Tongue (tissue), 2 donors: ENCODE results near the gene ABLIM2. TPM values are rescaled to one million over a fixed set of nuclear protein-coding genes. Genes with fewer than 3 reads are reported as not detected.

Experiments
- DNase-seq: peaks from one replicate; pipeline ENCODE4 v3.0.0-alpha.2; 2015
- total RNA-seq: library from RNA; depleted of rRNA; stranded (reverse); fragments of >200 nt; gene quantifications from one replicate; pipeline ENCODE4 v1.2.3, GENCODE V29; 2014

ABLIM2 gene
- total RNA-seq, 1 donor from 2014 or later: 44.2 TPM

- DNase-seq: no peak
Observed at GRCh38 chr4:8103421-8104390, 54.9 kb downstream of the ABLIM2 start.

GRCh38 chr4:8102831-8103230, 55.8 kb downstream of the ABLIM2 start:
- DNase-seq: no peak

- no peak for DNase-seq
Observed at GRCh38 chr4:8102076-8102355, 56.6 kb downstream of the ABLIM2 start.

- peak; percentile 85 for DNase-seq
Observed at GRCh38 chr4:8101213-8102075, 57.2 kb downstream of the ABLIM2 start.

DNA sequence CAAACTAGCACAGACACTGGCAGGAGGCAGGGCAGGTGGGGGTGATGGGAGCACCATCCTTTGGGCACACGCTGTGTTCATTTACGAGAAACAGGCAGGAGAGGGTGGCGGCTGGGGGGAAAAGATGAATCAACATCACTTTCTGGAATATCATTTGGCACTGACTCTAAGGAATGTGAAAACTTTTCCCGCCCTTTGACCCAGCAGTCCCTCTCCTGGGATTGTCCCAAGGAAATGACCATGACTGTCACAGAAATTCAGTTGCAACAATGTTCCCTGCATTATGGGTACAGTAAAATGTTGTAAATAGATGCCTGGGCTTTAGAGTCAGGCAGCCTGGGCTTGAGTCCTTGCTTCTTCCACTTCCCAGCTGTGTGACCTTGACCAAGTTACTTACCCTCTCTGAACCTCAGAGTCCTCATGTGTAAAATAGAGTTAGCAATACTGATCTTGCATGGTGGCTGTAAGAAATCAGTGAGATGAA, 58.6 kb downstream of the ABLIM2 start:
- DNase-seq: no peak

DNA sequence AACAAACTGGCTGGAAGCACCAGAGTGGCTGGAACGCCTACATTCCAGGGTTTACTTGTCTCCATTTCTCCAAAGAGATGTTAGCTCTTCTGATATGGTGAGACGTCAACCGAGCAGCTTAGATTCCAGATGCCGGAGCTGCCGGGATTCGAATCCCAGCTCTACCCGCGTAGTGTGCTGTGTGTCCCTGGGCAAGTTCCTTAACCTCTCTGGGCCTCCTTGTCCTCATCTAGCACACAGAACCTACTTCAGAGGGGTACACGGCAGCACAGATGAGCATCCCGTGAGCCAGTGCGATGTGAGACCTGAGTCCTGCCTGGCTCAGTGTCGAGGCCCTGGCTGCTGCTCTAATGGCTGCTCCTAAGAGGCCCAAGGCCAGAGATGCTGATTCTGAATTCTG, 60.1 kb downstream of the ABLIM2 start:
- DNase-seq: no peak

- DNase-seq: no peak
Observed at GRCh38 chr4:8097721-8098345, 60.8 kb downstream of the ABLIM2 start.

GRCh38 chr4:8097141-8097541, 61.5 kb downstream of the ABLIM2 start:
- DNase-seq: no peak

DNA sequence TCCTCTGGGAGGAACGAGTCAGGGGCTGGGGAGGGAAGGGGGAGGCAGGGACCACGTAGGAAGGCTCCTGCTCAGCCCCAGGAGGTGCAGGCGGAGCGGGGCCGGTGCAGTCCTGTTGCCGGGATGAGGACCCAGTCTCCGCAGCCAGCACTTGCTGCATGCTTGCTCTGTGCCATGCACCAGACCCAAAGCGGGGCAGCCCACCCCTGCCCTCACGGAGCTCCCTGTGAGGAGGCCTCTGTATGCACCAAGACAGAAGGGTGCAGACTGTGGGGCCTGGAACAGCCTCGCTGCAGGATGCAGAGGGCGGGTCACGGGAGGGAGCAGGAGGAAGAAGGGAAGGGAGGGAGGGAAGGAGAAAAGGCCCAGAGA, 61.9 kb downstream of the ABLIM2 start:
- no peak for DNase-seq

DNA sequence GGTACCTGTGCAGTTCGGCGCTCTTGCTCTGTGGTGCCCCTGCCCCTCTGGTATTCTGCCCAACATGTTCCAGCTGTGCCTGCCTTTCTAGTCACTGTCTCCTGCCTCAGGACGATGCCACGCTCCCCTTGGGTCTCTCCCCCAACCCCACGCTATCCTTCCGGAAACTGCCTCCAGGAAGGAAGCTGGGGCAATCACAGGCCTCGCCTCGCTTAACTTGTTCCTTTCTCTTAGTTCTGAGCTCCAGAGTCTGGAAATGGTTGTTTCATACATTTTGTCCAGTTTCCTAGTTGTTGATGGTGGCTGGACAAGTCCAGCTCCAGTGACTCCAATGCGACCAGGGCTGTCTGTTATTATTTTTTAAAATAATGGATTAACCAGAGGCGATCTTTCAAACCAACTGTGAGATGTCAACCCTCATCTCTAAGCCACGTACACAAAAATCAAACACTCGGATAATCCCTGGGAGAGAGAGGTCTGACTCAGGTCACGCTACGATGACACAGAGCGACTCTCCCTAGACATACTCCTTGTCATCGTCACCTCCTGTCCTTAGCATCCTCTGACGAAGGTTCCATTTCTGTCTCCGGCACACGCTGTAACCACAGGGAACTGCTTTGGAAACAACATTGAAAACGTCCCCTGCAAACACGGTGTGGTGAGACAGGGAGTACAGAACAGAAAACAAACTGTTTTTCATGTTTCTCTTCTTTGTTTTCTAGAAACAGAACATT, 62.5 kb downstream of the ABLIM2 start:
- no peak for DNase-seq

DNA sequence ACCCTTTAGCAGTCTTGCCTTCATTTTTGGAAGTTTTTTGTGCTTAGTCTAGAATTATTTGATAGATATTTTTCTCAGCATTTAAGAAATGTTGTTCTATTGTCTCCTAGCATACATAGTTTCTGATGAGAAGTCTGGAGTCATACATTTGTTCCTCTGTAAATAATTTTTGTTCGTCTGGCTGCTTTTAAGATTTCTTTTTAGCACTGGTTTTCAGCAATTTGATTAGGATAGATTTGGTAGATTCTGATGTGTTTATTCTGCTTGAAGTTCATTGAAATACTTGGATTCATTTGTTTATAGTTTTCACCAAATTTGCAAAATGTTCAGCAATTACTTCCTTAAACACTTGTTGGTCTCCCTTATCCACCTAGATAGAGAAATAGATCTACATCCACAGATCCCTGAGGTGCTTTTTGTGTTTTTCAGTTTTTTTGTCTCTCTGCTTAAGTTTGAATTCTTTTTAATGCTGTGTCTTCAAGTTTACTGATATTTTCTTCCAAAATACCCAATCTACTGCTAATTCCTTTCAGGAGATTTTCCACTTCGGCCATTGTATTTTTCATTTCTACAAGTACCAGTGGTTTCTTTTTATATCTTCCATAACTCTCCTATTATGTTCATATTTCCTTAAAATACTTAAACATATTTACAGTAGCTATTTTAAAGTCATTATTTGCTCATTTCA, 64.9 kb downstream of the ABLIM2 start:
- no peak for DNase-seq

GRCh38 chr4:8092282-8092681, 66.3 kb downstream of the ABLIM2 start:
- no peak for DNase-seq

DNA sequence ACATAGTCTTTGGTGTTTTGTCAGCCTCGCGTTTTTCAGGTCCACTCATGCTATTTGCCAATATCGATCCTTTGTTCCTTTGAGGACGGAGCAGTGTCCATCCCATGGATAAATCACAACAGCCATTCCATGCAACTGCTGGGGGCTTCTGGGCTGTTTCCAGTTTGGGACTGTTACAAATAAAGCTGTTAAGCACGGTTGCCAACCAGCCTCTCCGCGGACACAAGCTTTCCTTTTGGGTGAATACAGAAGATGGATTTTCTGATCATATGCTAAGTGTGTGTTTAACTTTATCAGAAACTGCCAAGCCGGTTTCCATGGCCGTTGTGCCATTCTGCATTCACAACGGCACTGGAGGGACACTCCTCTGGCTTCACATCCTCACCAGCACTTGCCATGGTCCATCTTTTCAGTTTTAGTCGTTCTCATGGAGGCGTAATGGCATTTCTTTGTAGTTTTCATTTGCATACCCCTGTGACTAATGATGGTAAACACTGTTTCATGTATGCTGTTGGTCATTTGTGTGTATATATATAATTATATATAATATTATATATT, 67.8 kb downstream of the ABLIM2 start:
- no peak for DNase-seq

DNA sequence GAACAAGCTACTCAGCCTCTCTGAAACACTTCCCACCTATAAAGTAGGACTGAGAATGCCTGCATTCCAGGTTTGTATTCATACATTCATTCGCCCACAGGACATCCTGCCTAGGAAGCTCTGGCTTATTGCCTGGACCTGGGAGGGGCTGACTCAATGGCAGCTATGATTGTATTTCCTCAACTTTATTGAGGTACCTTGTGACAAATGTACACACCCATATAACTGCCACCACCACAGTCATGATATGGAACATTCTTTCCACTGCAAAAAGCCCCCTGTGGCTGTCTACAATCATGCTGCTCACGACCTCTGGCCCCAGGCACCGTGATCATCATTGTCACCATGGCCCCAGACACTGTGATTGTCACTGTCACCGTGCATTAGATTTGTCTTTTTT, 68.3 kb downstream of the ABLIM2 start:
- no peak for DNase-seq

GRCh38 chr4:8089862-8090261, 68.8 kb downstream of the ABLIM2 start:
- no peak for DNase-seq

- no peak for DNase-seq
Observed at GRCh38 chr4:8088966-8089491, 69.6 kb downstream of the ABLIM2 start.

GRCh38 chr4:8087921-8088495, 70.6 kb downstream of the ABLIM2 start:
- no peak for DNase-seq

DNA sequence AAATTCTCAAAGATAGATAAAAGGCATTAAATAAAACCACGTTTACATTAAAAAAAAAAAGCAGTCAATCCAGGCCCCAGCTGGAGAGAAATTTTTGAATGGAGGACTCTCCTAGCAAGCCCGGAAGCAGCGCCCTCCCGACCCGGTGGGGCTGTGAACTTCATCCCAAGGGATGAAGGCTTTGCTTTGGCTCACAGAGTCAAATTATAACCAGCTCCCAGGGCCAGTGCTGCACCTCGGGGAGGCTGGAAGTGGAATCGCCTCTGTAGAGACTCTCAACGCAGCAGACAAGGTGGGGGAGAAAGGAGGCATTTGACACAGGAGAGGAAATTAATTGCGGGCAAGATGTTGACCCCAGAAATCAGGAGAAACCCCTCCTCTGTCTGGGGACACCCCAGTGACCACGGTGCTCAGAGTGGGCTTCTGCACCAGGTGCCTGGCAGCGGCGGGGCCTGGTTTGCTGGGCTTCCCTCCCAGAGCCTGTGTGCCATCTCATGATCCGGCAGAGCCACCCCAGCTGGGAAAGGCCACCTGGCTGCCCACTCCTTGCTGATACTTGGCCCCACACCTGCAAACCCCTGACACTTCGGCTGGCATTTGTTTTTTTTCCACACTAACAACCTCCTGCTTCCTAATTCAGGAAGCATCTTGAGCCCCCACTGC, 71.7 kb downstream of the ABLIM2 start:
- DNase-seq: no peak

DNA sequence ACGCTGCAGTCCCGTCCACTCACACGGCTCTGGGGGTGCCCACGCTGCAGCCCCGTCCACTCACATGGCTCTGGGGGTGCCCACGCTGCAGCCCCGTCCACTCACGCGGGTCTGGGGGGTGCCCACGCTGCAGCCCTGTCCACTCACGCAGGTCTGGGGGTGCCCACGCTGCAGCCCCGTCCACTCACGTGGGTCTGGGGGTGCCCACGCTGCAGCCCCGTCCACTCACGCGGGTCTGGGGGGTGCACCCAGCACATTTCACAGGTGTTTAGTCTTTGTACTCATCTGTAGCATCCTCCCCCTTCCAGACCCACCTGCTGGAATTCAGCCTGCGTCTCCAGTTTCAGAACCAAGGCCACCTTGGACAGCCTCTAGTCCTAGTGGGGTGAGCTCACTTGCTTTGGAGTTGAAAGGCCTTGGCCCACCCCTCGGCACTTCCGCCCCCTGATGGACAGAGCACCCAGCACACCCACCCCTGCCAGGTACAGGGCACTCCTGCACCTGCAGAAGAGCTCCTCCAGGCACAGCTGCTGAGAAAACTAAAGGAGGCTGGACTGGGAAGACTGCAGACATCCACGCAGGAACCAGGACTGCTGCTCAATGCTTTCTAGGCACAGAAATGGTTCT, 73.0 kb downstream of the ABLIM2 start:
- no peak for DNase-seq
